COLO668 (cell line): ENCODE results near the gene RHOXF2B.
"Not testable (repeated sequence)": the region's sequence is repeated elsewhere in the genome, so short reads cannot be mapped to it uniquely, and the experiment has no call there.

ENCODE experiments used
- DNase-seq: peaks from one replicate; lab custom pipeline; 2025; ENCODE audit not compliant: unreplicated experiment; lab: John Stamatoyannopoulos, UW

The RHOXF2B gene

GRCh38 chrX:120077590-120077989 lies at the start of gene RHOXF2B:
RHOXF2B (minus strand) TSS chrX:120077690; CDS start chrX:120077552, 138 bp downstream.
- DNase-seq, result not testable (repeated sequence)

GRCh38 chrX:120125444-120125843 lies 48.0 kb upstream of the RHOXF2B start:
- DNase-seq, result no peak

- DNase-seq, result no peak
Measured at GRCh38 chrX:120120223-120120622, 42.7 kb upstream of the RHOXF2B start.

- no peak for DNase-seq
Measured at GRCh38 chrX:120115438-120115963, 38.0 kb upstream of the RHOXF2B start, which contains the start of gene RHOXF1. RHOXF1 (minus strand) TSS chrX:120115913; CDS start chrX:120115862, 51 bp downstream.

- DNase-seq, result no peak
Measured at GRCh38 chrX:120111611-120112010, 34.1 kb upstream of the RHOXF2B start.

- DNase-seq, result no peak
Measured at GRCh38 chrX:120109378-120109777, 31.9 kb upstream of the RHOXF2B start.

- DNase-seq, result not testable (repeated sequence)
Measured at GRCh38 chrX:120104707-120105106, 27.2 kb upstream of the RHOXF2B start.

- DNase-seq, result not testable (repeated sequence)
Measured at GRCh38 chrX:120101057-120101456, 23.6 kb upstream of the RHOXF2B start.

- no peak for DNase-seq
Measured at GRCh38 chrX:120090208-120090607, 12.7 kb upstream of the RHOXF2B start.

- no peak for DNase-seq
Measured at GRCh38 chrX:120087289-120088017, 10.0 kb upstream of the RHOXF2B start.

GRCh38 chrX:120085553-120086185 lies 8.2 kb upstream of the RHOXF2B start:
- not testable (repeated sequence) for DNase-seq

- not testable (repeated sequence) for DNase-seq
Measured at GRCh38 chrX:120066169-120066568, 11.3 kb downstream of the RHOXF2B start.

- not testable (repeated sequence) for DNase-seq
Measured at GRCh38 chrX:120042712-120043111, 34.8 kb downstream of the RHOXF2B start.

- DNase-seq, result not testable (repeated sequence)
Measured at GRCh38 chrX:120042247-120042646, 35.2 kb downstream of the RHOXF2B start.

- DNase-seq, result not testable (repeated sequence)
Measured at GRCh38 chrX:120040176-120040575, 37.3 kb downstream of the RHOXF2B start.

- not testable (repeated sequence) for DNase-seq
Measured at GRCh38 chrX:120039087-120039733, 38.3 kb downstream of the RHOXF2B start.

GRCh38 chrX:120036704-120037103 lies 40.8 kb downstream of the RHOXF2B start:
- no peak for DNase-seq

GRCh38 chrX:120035522-120036309 lies 41.8 kb downstream of the RHOXF2B start:
- DNase-seq, result not testable (repeated sequence)

GRCh38 chrX:120029354-120029753 lies 48.1 kb downstream of the RHOXF2B start:
- DNase-seq, result no peak

- peak; percentile 28 for DNase-seq
Measured at GRCh38 chrX:120023259-120023658, 54.2 kb downstream of the RHOXF2B start.

- no peak for DNase-seq
Measured at GRCh38 chrX:120022763-120023162, 54.7 kb downstream of the RHOXF2B start.
